ENCODE data around the gene N4BP2L2. TPM values are rescaled to one million over a fixed set of nuclear protein-coding genes. Genes with fewer than 3 reads are reported as not detected.

The N4BP2L2 gene
- total RNA-seq, 1 donor, result 183 TPM

DNA sequence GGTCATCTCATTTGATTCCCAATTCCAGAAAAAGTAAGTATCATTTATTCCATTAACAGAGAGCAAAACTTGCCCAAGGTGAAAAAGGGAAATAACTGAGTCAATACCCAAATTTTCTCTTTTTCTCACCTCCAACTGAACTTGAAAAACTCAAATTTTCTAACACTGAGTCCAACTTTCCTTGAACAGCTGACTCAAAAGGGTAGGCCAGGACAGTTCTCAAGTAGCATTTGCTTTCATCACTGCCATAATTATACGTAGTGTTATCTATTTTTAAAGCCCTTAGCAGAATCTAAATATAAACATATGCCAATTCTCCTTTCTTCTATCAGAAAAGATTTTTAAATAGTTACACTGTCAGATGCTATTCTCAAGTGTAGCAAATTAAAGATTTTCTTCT lies 3.5 kb downstream of the N4BP2L2 start:
- H2AFZ ChIP-seq (ENCODE audit: low read length), result no peak overlapping the region
- H3K79me2 ChIP-seq (ENCODE audit: insufficient read depth, low read length), result peaks cover 78% of the 10 kb centered on the region
- no peaks in the 10 kb centered on the region for H3K9me3 ChIP-seq (ENCODE audit: low read depth, low read length)
- H3K27ac ChIP-seq (ENCODE audit: low read depth, low read length), result no peak overlapping the region
- H3K27me3 ChIP-seq (ENCODE audit: insufficient read depth, low read length), result no peaks in the 10 kb centered on the region
- TF ChIP-seq, protein P1, sequence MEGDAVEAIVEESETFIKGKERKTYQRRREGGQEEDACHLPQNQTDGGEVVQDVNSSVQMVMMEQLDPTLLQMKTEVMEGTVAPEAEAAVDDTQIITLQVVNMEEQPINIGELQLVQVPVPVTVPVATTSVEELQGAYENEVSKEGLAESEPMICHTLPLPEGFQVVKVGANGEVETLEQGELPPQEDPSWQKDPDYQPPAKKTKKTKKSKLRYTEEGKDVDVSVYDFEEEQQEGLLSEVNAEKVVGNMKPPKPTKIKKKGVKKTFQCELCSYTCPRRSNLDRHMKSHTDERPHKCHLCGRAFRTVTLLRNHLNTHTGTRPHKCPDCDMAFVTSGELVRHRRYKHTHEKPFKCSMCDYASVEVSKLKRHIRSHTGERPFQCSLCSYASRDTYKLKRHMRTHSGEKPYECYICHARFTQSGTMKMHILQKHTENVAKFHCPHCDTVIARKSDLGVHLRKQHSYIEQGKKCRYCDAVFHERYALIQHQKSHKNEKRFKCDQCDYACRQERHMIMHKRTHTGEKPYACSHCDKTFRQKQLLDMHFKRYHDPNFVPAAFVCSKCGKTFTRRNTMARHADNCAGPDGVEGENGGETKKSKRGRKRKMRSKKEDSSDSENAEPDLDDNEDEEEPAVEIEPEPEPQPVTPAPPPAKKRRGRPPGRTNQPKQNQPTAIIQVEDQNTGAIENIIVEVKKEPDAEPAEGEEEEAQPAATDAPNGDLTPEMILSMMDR (IDR thresholded peaks at IDR 0.05; ENCODE audit: extremely low read depth, low read depth, low read length), result no peak
- peaks cover 20% of the 10 kb centered on the region for H3K36me3 ChIP-seq (ENCODE audit: insufficient read depth, low read length)
- H3K4me3 ChIP-seq (ENCODE audit: insufficient read depth, low read length), result no peak overlapping the region
- peaks cover 15% of the 10 kb centered on the region for H4K20me1 ChIP-seq (ENCODE audit: insufficient read depth, low read length)
- peaks cover 12% of the 10 kb centered on the region for H3K4me1 ChIP-seq (ENCODE audit: insufficient read depth, low read length)
- DNase-seq (ENCODE audit: insufficient read length, low spot score, missing footprints), result no peak
- H3K4me2 ChIP-seq (ENCODE audit: insufficient read depth, low read length), result peak overlapping the region; percentile 5

DNA sequence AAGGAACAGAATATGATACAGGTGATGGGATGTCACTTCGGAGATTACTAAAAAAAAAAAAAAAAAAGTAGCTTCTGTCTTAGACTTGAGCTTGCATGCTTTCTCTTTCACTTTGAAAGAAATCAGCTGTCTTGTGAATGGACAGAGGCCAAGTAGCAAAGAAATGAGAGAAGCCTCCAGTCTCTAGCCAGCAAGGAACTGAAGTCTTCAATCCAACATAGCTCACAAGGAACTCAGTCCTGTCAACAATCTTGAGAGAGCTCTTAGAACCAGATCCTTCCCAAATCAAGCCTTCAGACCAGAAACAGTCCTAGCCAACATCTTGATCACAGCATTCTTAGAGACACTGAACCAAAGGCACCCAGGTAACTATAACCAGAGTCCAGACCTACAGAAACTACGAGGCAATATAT lies 7.7 kb downstream of the N4BP2L2 start:
- peak overlapping the region; percentile 36 for H3K4me3 ChIP-seq (ENCODE audit: insufficient read depth, low read length)

DNA sequence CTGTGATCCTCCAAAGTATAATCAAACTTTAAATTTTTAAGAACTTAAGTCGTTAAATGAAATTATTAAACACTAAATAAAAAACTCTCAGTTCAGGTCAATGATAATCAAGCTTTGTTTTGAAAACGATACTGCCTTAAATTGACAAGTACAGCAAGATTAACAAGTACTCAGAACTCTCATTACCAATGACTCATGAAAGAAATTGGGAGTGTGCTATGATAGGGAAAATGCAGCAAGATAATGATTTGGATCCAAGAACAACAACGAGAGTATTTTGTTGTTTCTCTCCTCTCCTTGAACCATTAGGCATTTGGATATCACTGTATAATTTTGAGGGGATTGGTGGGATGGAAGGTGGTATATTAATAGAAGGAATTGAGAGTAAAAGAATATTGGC lies 10.2 kb downstream of the N4BP2L2 start:
- Histone ChIP-seq H3K27ac (ENCODE audit: low read depth, low read length) (no peak overlapping the region), H3K4me1 (ENCODE audit: insufficient read depth, low read length) (peaks cover 17% of the 10 kb centered on the region), H3K79me2 (ENCODE audit: insufficient read depth, low read length) (peaks cover 82% of the 10 kb centered on the region)

More for the DNA sequence above, 7.7 kb downstream of the N4BP2L2 start:
- Histone ChIP-seq H3K36me3 (ENCODE audit: insufficient read depth, low read length) (peaks cover 18% of the 10 kb centered on the region), H3K4me1 (ENCODE audit: insufficient read depth, low read length) (peaks cover 17% of the 10 kb centered on the region), H3K27me3 (ENCODE audit: insufficient read depth, low read length) (no peaks in the 10 kb centered on the region), H3K9me3 (ENCODE audit: low read depth, low read length) (no peaks in the 10 kb centered on the region), H3K79me2 (ENCODE audit: insufficient read depth, low read length) (peaks cover 88% of the 10 kb centered on the region), H3K4me2 (ENCODE audit: insufficient read depth, low read length) (peak overlapping the region; percentile 62), H4K20me1 (ENCODE audit: insufficient read depth, low read length) (peaks cover 29% of the 10 kb centered on the region), H3K27ac (ENCODE audit: low read depth, low read length) (peak overlapping the region; percentile 48), H2AFZ (ENCODE audit: low read length) (no peak overlapping the region)
- DNase-seq (ENCODE audit: insufficient read length, low spot score, missing footprints), result peak; percentile 64
- TF ChIP-seq, protein P1 (IDR thresholded peaks at IDR 0.05; ENCODE audit: extremely low read depth, low read depth, low read length), result no peak

DNA sequence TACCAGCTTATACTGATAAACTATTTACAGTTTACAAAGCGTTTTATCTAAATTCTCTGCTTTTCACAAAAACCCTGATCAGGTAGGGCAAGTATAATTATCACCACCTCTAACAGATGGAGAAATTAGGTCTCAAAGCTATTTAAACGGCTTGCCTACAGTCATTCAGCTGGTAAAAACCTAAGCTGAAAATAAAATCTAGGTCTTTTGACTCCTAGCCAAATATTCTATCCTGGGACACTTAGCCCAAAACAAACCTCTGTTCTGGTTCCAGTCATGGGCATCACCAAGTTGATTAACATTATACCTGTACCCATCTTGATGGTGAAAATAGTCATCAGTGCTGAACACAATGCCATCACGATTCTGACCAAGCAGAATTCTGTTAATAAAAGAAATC lies 11.4 kb downstream of the N4BP2L2 start:
- H3K79me2 ChIP-seq (ENCODE audit: insufficient read depth, low read length), result peaks cover 79% of the 10 kb centered on the region
- TF ChIP-seq, protein P1 (IDR thresholded peaks at IDR 0.05; ENCODE audit: extremely low read depth, low read depth, low read length), result no peak
- peaks cover 12% of the 10 kb centered on the region for H3K36me3 ChIP-seq (ENCODE audit: insufficient read depth, low read length)
- H3K9me3 ChIP-seq (ENCODE audit: low read depth, low read length), result no peaks in the 10 kb centered on the region
- H3K27ac ChIP-seq (ENCODE audit: low read depth, low read length), result no peak overlapping the region
- H3K4me1 ChIP-seq (ENCODE audit: insufficient read depth, low read length), result peaks cover 17% of the 10 kb centered on the region
- no peak for DNase-seq (ENCODE audit: insufficient read length, low spot score, missing footprints)
- H4K20me1 ChIP-seq (ENCODE audit: insufficient read depth, low read length), result peaks cover 28% of the 10 kb centered on the region
- no peak overlapping the region for H3K4me2 ChIP-seq (ENCODE audit: insufficient read depth, low read length)
- no peaks in the 10 kb centered on the region for H3K27me3 ChIP-seq (ENCODE audit: insufficient read depth, low read length)
- no peak overlapping the region for H2AFZ ChIP-seq (ENCODE audit: low read length)
- H3K4me3 ChIP-seq (ENCODE audit: insufficient read depth, low read length), result no peak overlapping the region

More for the DNA sequence above, 10.2 kb downstream of the N4BP2L2 start:
- Histone ChIP-seq H3K36me3 (ENCODE audit: insufficient read depth, low read length) (peaks cover 12% of the 10 kb centered on the region), H3K4me2 (ENCODE audit: insufficient read depth, low read length) (peak overlapping the region; percentile 13), H3K9me3 (ENCODE audit: low read depth, low read length) (no peaks in the 10 kb centered on the region), H3K4me3 (ENCODE audit: insufficient read depth, low read length) (no peak overlapping the region), H2AFZ (ENCODE audit: low read length) (no peak overlapping the region), H3K27me3 (ENCODE audit: insufficient read depth, low read length) (no peaks in the 10 kb centered on the region), H4K20me1 (ENCODE audit: insufficient read depth, low read length) (peaks cover 26% of the 10 kb centered on the region)
- no peak for DNase-seq (ENCODE audit: insufficient read length, low spot score, missing footprints)
- TF ChIP-seq, protein P1 (IDR thresholded peaks at IDR 0.05; ENCODE audit: extremely low read depth, low read depth, low read length), result no peak
